SU-DHL-6 (cell line): ENCODE measurements around the gene EEF2KMT.
"Not testable (repeated sequence)": the region's sequence is repeated elsewhere in the genome, so short reads cannot be mapped to it uniquely, and the experiment has no call there.

ENCODE experiments used
- H2AFZ ChIP-seq: fragments of 200-600 bp; sonication (generic); 2 replicates; pipeline ENCODE4 v1.6.1; 2014; ENCODE audit warnings: low read depth, mild to moderate bottlenecking, moderate library complexity, mixed read lengths, antibody characterized with exemption, low read length; ENCODE audit not compliant: severe bottlenecking
- H3F3A ChIP-seq: fragments of 200-600 bp; shearing (Covaris generic); 2 replicates; pipeline ENCODE4 v1.6.0; 2016; ENCODE audit warnings: antibody characterized with exemption, mild to moderate bottlenecking; ENCODE audit not compliant: insufficient read depth
- H3K27ac ChIP-seq: fragments of 200-600 bp; sonication (generic); 2 replicates; pipeline ENCODE4 v1.5.1; 2016; ENCODE audit warnings: low read depth, mild to moderate bottlenecking, low read length, moderate library complexity, mixed read lengths
- H3K27me3 ChIP-seq: fragments of 200-600 bp; sonication (generic), shearing (Covaris generic); 2 replicates; pipeline ENCODE4 v1.6.0; 2014; ENCODE audit warnings: mild to moderate bottlenecking, low read length
- H3K36me3 ChIP-seq: fragments of 200-600 bp; sonication (generic); 2 replicates; pipeline ENCODE4 v1.6.1; 2014; ENCODE audit warnings: mild to moderate bottlenecking, low read length, mixed read lengths
- H3K4me2 ChIP-seq: fragments of 300-600, 200-600 bp; shearing (Covaris generic), sonication (generic); 2 replicates; pipeline ENCODE4 v1.6.0; 2014; ENCODE audit warnings: low read length, low read depth, mild to moderate bottlenecking; ENCODE audit not compliant: poor library complexity, severe bottlenecking
- H3K4me3 ChIP-seq: fragments of 200-600 bp; sonication (generic); 2 replicates; pipeline ENCODE4 v1.5.1; 2014; ENCODE audit warnings: antibody characterized with exemption, low read length, mild to moderate bottlenecking, mixed read lengths; ENCODE audit not compliant: insufficient read depth, poor library complexity, severe bottlenecking
- H3K79me2 ChIP-seq: fragments of 200-600 bp; sonication (generic); 2 replicates; pipeline ENCODE4 v1.6.1; 2014; ENCODE audit warnings: mild to moderate bottlenecking, low read length, moderate library complexity; ENCODE audit not compliant: insufficient read depth
- H3K9ac ChIP-seq: fragments of 200-600 bp; sonication (generic); 2 replicates; pipeline ENCODE4 v1.7.0; 2014; ENCODE audit warnings: mild to moderate bottlenecking, low read length
- H3K9me2 ChIP-seq: fragments of 200-600 bp; sonication (generic); replicated peaks from 2 replicates; pipeline ENCODE4 v1.6.1; 2014; ENCODE audit warnings: low read length; ENCODE audit not compliant: insufficient read depth
- H3K9me3 ChIP-seq: fragments of 200-600 bp; sonication (generic); 2 replicates; pipeline ENCODE4 v1.6.1; 2014; ENCODE audit warnings: low read length, mixed read lengths; ENCODE audit not compliant: insufficient read depth
- H4K20me1 ChIP-seq: fragments of 200-600 bp; sonication (generic); 2 replicates; pipeline ENCODE4 v1.6.1; 2014; ENCODE audit warnings: low read depth, mild to moderate bottlenecking, antibody characterized with exemption, low read length, moderate library complexity, mixed read lengths
- EZH2phosphoT487 ChIP-seq: fragments of 200-600 bp; sonication (generic), shearing (Covaris generic); conservative IDR thresholded peaks from 2 replicates; pipeline ENCODE4 v1.6.1; 2018; ENCODE audit warnings: mild to moderate bottlenecking, antibody characterized with exemption, low read length, moderate library complexity, mixed read lengths
- TF ChIP-seq, protein P1 (sequence below): fragments of 200-600 bp; sonication (generic); IDR thresholded peaks from one replicate; pipeline ENCODE4 v1.5.1; 2017; ENCODE audit warnings: antibody characterized with exemption, mild to moderate bottlenecking, low read length, moderate library complexity; ENCODE audit not compliant: insufficient read depth, poor library complexity, severe bottlenecking

The EEF2KMT gene

DNA sequence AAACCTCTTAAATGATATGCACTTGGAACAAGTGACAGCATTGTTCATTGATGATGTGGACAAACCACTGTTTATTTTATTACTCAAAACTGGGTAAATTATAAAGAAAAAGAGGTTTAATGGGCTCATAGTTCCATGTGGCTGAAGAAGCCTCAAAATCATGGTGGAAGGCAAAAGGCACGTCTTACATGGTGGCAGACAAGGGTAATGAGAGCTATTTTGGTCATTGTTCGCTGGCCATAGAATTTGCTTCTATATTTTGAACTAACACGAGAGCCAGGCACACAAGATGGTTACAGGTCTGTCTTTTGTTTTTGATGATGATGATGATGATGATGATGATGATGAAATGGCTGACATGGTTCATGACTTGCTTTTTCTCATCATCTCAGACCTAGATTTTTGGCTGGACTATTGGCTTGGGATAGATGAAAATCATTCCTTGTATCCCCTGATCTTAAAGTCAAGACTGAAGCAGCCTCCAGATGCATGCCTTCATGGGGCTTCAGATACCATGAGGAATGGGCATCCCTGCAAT, 33.9 kb upstream of the EEF2KMT start:
- not testable (repeated sequence) for H3K36me3 ChIP-seq, H3F3A ChIP-seq, H3K9me3 ChIP-seq, H3K4me2 ChIP-seq, H3K9me2 ChIP-seq, H3K27me3 ChIP-seq, H2AFZ ChIP-seq, H3K27ac ChIP-seq, H3K4me3 ChIP-seq, H3K9ac ChIP-seq, H3K79me2 ChIP-seq, H4K20me1 ChIP-seq

GRCh38 chr16:5117300-5118087, 19.9 kb upstream of the EEF2KMT start:
- H3K4me3 ChIP-seq, H3K4me2 ChIP-seq, H4K20me1 ChIP-seq, H3K36me3 ChIP-seq, H3K9me2 ChIP-seq, H3K9ac ChIP-seq, H2AFZ ChIP-seq, H3K9me3 ChIP-seq, H3K27ac ChIP-seq, H3F3A ChIP-seq, H3K79me2 ChIP-seq, H3K27me3 ChIP-seq: not testable (repeated sequence)

DNA sequence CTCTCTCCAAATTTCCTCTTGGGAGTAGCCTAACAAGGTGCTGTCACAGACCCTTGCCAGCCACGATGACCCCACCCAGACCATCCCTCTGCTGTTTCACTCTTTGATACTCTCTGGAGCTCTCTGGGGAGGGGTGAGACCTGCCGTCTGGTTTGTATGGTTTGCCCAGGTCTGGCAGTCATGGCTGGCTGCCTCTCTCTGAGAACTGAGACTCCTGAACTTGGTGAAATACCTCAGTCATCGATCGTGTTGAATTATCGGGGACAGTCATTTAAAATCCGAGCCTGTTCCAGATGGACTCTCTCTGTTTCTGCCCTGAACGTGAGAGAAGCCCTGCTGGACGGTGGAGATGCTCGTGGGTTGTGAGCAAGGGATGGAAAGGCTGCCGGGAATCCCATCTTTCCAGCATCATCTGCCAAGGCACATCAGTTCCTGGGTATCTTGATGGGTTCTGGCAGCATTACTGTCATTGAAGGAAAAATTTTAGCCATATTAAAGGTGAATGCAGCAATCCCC, 19.2 kb upstream of the EEF2KMT start:
- not testable (repeated sequence) for H3K79me2 ChIP-seq, H3K9ac ChIP-seq, H3F3A ChIP-seq, H3K9me2 ChIP-seq, H2AFZ ChIP-seq, H3K27me3 ChIP-seq, H3K9me3 ChIP-seq, H3K4me3 ChIP-seq, H3K4me2 ChIP-seq, H3K27ac ChIP-seq, H4K20me1 ChIP-seq, H3K36me3 ChIP-seq

DNA sequence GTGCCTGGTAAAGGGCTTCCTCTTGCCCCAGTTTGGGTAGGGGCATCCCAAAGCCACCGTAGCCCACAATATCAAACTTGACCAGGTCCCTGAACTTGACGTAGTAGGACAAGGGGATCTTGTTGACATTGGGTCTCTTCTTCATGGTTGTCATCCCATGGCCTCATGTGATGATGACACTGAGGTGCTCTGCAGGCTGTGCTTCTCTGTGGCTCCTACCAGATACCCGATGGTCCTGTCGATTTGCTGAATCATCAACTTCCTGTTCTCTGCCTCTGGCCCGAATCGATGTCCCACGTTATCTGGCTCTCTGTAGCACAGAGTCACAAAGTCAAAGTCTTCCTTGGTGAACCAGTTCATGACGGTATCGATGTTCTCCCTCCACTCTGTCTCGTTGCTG, 13.3 kb upstream of the EEF2KMT start:
- H3K27me3 ChIP-seq, H3K9ac ChIP-seq, H3K4me3 ChIP-seq, H3K27ac ChIP-seq, H3K9me2 ChIP-seq, H3F3A ChIP-seq, H3K36me3 ChIP-seq, H3K79me2 ChIP-seq, H4K20me1 ChIP-seq, H3K4me2 ChIP-seq, H3K9me3 ChIP-seq, H2AFZ ChIP-seq: not testable (repeated sequence)

GRCh38 chr16:5108505-5109158, 11.0 kb upstream of the EEF2KMT start:
- no peak overlapping the region for H2AFZ ChIP-seq
- H3K4me2 ChIP-seq: no peak overlapping the region
- H3F3A ChIP-seq: no peaks in the 10 kb centered on the region

DNA sequence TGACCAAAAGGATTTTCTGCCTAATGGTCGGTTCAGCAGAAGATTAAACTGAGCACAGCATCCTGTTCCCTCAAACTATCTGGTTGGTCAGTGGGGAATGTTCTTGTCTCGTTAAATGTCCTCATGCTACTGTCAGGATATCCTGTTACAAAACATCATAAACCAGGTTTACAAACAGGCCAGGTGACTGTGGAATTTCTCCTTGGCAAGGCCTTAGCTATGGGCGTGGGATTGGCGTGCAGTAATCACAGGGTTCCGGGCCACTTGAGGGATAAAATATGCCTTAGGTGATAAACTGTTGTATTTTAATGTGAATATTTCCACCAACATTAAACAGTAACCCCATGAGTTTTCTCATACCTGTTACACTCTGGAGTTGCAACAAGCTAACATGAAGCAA, 7.4 kb upstream of the EEF2KMT start:
- not testable (repeated sequence) for H3K9ac ChIP-seq, H3K9me2 ChIP-seq, H3K4me2 ChIP-seq, H3K36me3 ChIP-seq, H2AFZ ChIP-seq, H3K4me3 ChIP-seq, H3K79me2 ChIP-seq, H3K27me3 ChIP-seq, H4K20me1 ChIP-seq, H3F3A ChIP-seq, H3K27ac ChIP-seq, H3K9me3 ChIP-seq

More at GRCh38 chr16:5108505-5109158, 11.0 kb upstream of the EEF2KMT start:
- Histone ChIP-seq H3K36me3 (no peaks in the 10 kb centered on the region), H3K79me2 (no peaks in the 10 kb centered on the region), H3K27ac (no peak overlapping the region), H3K9me2 (no peaks in the 10 kb centered on the region), H3K27me3 (no peaks in the 10 kb centered on the region), H4K20me1 (no peaks in the 10 kb centered on the region), H3K4me3 (no peak overlapping the region), H3K9me3 (no peaks in the 10 kb centered on the region), H3K9ac (no peak overlapping the region)
- no peak for TF ChIP-seq EZH2phosphoT487
- TF ChIP-seq, protein P1, sequence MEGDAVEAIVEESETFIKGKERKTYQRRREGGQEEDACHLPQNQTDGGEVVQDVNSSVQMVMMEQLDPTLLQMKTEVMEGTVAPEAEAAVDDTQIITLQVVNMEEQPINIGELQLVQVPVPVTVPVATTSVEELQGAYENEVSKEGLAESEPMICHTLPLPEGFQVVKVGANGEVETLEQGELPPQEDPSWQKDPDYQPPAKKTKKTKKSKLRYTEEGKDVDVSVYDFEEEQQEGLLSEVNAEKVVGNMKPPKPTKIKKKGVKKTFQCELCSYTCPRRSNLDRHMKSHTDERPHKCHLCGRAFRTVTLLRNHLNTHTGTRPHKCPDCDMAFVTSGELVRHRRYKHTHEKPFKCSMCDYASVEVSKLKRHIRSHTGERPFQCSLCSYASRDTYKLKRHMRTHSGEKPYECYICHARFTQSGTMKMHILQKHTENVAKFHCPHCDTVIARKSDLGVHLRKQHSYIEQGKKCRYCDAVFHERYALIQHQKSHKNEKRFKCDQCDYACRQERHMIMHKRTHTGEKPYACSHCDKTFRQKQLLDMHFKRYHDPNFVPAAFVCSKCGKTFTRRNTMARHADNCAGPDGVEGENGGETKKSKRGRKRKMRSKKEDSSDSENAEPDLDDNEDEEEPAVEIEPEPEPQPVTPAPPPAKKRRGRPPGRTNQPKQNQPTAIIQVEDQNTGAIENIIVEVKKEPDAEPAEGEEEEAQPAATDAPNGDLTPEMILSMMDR: no peak
